Stimulated activated CD8-positive, alpha-beta memory T cell treated with anti-CD3 and anti-CD28 coated beads, Interleukin-7, amount 100 ng/mL, for 4 hours (primary cell): ENCODE measurements around the gene ATP11A.
A peak's percentile ranks its signal among the peaks of the same experiment; 100 is the strongest.
"Not testable (repeated sequence)": the region's sequence is repeated elsewhere in the genome, so short reads cannot be mapped to it uniquely, and the experiment has no call there.

Experiments
- DNase-seq, 2 donors: peaks; one replicate each; pipeline ENCODE4 v3.0.0-alpha.2; 2020; ENCODE audit warnings: low read depth in 2 of 2

Gene ATP11A

GRCh38 chr13:112670864-112671263 lies 19.0 kb upstream of the ATP11A start:
- no peak for DNase-seq

- DNase-seq: no peak
These were observed 18.5 kb upstream of the ATP11A start for GRCh38 chr13:112671359-112671758.

DNA sequence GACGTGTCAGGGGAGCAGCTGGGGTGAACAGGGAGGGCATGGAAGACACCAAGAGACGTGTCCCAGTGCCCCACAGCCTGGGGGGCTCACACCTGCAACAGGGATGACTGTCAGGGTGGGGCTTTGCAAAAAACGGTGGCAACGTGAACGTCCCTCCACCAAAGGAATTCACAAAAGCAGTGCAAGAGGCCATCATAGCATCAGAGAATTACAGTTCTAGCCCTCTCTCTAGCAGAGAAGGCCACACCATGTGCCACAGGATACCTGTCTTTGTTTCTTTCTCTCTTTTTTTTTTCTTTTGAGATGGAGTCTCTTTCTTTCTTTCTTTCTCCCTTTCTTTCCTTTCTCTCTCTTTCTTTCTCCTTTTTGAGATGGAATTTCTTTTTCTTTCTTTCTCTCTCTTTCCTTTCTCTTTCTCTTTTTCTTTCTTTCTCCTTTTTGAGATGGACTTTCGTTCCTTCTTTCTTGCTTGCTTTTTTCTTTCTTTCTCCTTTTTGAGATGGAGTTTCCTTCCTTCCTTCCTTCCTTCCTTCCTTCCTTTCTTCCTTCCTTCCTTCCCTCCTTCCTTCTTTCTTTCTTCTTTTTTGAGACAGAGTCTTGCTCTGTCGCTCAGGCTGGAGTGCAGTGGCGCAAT lies 17.1 kb upstream of the ATP11A start:
- no peak for DNase-seq

DNA sequence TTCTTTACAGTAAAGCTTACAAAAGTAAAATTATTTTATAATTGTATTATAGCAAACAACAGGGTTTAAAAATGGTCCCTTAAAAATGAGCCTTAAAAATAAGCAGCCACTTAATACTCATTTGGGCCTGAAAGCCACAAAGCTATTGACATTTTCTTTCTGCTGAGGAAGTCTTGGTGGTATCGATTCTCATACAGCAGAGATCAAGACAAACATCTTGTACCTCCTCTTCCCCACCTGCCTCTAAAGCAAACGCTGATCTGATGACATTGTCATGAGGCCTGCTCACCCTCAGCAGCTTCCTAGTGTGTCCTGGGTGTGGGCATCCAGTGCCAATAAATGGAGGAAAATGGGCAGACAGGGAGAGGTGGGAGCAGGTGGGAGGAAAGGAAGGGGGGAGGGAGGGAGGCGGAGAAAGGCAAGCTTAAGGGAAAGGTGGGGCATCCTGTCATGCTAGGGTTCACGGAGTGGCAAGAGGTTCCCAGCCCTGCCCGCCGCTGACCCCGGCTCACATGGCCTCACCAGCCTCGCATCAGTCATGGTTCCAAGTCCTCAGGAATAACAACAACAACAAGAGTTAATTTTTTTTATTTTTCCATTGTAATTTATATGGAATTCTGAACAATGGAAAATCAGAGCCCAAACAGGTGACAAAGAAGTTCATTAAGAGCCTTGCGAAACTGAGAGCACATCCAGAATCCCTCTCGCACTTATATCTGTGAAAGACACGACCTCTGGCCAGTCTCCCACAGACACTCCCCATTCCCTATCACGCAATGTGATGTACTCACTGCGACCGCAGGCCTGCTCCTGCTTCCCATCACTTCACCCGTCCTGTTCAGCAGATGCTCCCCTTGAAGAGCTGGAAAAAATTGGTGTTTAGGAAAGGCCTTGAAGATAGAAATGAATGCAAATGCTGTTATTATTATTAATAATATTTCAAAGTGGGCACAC lies 15.1 kb upstream of the ATP11A start:
- DNase-seq: no peak

- DNase-seq: no peak
These were observed 14.5 kb upstream of the ATP11A start for GRCh38 chr13:112675366-112675756.

DNA sequence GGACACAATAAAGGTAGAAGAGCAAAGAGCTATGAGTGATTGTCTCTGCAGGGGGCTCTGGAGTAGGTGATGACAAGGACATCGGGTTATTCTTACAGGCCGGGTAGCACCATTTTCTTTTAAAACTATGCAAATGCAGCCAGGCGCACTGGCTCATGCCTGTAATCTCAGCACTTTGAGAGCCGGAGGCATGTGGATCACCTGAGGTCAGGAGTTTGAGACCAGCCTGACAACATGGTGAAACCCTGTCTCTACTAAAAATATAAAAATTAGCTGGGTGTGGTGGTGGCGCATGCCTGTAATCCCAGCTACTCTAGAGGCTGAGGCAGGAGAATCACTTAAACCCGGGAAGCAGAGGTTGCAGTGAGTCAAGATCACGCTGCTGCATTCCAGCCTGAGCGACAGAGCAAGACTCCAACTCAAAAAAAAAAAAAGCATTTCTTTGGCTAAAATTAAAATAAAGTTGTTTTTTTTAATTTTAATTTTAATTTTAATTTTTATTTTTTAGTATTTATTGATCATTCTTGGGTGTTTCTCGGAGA lies 12.3 kb upstream of the ATP11A start:
- DNase-seq: not testable (repeated sequence)

GRCh38 chr13:112679381-112679780 lies 10.5 kb upstream of the ATP11A start:
- no peak for DNase-seq

GRCh38 chr13:112679932-112680677 lies 9.7 kb upstream of the ATP11A start:
- no peak for DNase-seq

GRCh38 chr13:112680741-112681360 lies 9.0 kb upstream of the ATP11A start:
- DNase-seq: no peak

DNA sequence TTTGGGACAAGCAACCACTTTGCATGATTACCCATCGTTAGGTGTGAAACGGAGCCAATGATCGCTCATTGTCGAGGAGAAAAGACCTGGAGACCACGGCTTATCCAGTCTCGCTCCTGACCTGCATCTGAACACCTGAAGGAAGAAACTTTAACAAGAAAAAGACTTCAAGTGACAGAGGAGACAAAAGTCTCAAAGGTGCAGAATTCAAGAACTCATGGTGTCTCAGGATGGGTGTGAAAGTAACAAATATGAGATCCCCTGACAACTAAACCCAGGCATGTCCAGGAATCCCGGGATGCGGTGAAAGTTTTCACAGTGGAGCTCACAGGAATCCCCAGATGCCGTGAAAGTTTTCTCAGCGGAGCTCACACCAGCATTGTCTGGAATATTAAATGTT lies 6.3 kb upstream of the ATP11A start:
- DNase-seq: no peak

DNA sequence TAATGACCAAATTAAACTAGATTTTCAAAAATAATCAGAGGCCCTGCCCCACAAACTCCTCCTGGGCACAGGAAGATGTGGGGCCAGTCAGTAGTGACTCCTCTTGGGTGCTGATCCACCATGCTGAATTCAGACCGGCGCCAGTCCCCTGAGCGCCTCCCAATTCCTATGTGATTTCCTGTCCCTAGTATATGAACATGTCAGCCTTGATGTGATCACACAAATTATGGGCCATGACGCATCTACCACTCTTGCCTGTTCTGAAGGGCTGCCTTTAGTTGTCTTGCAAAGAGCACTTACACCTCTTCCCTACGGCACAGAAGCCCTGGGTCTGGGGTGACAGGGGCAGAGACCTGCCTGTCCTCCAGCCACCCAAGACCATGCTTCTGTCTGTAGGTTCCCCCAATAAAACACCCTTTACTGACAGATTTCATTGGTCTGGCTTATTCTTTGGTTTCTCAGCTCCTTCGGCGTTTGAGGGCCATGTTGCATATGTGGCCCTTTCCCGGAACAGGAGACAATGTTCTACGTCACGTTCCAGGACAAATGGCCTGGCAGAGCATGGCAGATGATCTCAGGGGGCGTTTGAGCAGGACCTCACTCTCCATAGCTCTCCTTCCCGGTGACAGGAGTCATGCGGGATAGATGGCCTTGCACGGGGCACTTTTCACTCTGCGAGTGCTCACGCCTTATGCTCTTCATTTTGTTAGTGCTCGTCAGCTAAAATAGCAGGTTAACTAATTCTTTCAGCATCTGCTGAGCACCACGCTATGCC lies 5.6 kb upstream of the ATP11A start:
- DNase-seq: no peak

DNA sequence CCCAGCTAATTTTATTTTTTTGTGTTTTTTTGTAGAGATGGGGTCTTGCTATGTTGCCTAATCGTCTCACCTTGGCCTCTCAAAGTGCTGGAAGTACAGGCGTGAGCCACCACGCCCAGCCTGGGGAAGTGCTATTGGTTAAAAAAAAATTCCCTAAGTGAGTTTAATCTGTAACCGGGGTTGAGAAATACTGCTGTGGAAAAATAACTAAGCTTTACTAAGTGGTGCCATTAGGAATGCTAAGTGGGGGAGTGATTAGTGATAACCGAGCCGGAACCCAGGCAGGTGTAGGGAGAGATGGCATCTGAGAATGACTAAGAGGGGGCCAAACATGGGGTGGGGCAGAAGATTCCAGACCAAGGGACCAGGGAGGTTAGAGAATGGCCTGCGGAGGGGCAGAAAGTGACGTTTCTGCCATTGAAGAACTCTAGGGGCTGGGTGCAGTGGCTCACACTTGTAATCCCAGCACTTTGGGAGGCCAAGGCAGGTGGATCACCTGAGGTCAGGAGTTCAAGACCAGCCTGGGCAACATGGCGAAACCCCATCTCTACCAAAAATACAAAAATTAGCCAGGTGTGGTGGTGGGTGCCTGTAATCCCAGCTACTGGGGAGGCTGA lies 4.5 kb upstream of the ATP11A start:
- DNase-seq: not testable (repeated sequence)

GRCh38 chr13:112685896-112686295 lies 3.9 kb upstream of the ATP11A start:
- no peak for DNase-seq

DNA sequence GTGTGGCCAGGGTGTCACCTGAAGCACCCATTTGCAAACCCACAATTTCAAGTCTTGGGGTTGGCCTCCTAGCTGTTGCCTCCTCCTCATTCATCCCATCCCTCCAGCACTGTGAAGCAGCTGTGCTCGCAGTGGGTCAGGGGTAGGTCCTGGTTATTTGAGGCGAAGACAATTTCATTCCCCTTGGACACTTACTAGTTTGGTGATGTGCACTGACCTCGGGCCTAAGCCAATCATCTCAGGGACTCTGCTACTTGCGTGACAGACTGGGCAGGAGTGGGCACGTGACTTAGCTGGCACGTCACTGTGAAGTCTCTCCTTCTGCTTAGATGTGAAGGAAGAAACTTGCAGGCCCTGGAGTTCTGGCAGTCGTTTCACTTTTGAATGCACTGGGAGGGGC lies 3.5 kb upstream of the ATP11A start:
- no peak for DNase-seq

- DNase-seq: no peak
These were observed 2.9 kb upstream of the ATP11A start for GRCh38 chr13:112686987-112687386.

DNA sequence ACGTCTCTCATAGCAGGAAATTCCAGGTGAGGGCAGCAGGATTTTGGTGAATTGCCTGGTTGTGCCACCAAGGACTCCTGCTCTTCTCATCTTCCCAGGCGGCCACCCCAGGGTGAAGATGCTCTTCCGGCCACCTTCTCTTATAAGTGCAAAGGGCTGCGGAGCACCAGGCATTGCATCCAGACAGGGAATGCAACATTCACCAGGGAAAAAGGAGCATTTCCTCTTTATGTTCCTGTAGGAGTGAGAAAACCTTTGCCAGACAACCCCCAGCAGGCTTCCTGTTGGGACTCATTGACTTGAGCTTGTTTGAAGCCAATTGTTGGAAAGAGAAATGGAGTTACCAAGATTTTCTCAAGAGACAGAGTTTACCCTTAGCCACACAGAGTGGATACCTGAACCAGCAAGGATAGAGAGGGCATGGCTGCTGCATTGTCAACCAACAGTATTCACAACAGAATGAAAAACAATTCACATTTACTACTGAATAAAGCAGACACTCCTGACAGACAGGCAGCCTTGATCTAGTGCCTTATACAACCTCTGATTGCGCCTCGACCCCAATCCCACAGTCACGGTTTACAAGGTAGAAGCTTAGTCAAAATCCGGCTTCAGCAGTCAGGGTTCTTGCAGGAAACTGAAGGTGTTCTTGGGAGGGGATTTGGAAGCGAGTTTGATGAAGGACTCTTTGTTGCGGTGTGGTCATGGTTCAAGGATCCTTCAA lies 1.8 kb upstream of the ATP11A start:
- DNase-seq: no peak

- peak; percentile 30 to 32 for DNase-seq
These were observed 1.1 kb upstream of the ATP11A start for GRCh38 chr13:112688560-112689302.

GRCh38 chr13:112690283-112690929 lies 568 bp downstream of the ATP11A start:
- no peak for DNase-seq

DNA sequence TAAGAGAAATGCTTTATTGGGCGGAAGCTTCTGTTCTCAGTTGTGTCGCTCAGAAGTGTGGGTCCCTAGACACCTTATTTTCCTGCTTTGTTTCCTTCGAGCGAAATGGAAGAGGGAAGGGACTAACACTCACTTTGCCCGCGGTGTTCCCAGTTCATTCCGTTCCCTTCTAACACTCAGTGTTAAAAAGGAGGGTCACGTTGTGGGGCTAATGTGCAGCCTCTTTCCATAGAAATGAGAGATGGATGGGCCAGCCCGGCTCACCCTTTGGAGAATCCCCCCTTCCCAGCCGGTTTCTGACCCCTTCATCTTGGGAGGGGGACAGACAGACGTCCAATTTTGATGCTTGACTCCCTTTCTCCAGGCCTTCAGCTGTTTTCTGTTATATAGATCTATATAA lies 2.3 kb downstream of the ATP11A start:
- no peak for DNase-seq
